Osteocyte (in vitro differentiated cells): ENCODE measurements around the gene FCN3. TPM values are rescaled to one million over a fixed set of nuclear protein-coding genes. Genes with fewer than 3 reads are reported as not detected.

Experiments
- DNase-seq: peaks from one replicate; pipeline ENCODE4 v3.0.0; 2021; ENCODE audit warnings: mixed read lengths; ENCODE audit not compliant: unreplicated experiment; ENCODE audit errors: extremely low spot score
- H3K27ac Mint-ChIP-seq: one replicate; pipeline ENCODE4 v1.8.0; 2021; ENCODE audit warnings: mild to moderate bottlenecking, mixed read lengths; ENCODE audit not compliant: unreplicated experiment
- H3K27me3 Mint-ChIP-seq: one replicate; pipeline ENCODE4 v1.8.0; 2021; ENCODE audit warnings: mixed read lengths; ENCODE audit not compliant: unreplicated experiment
- H3K36me3 Mint-ChIP-seq: one replicate; pipeline ENCODE4 v1.8.0; 2021; ENCODE audit warnings: mixed read lengths; ENCODE audit not compliant: unreplicated experiment
- H3K4me1 Mint-ChIP-seq: one replicate; pipeline ENCODE4 v1.8.0; 2021; ENCODE audit warnings: mixed read lengths; ENCODE audit not compliant: unreplicated experiment
- H3K4me3 Mint-ChIP-seq: one replicate; pipeline ENCODE4 v1.8.0; 2021; ENCODE audit warnings: mild to moderate bottlenecking, moderate library complexity, mixed read lengths; ENCODE audit not compliant: unreplicated experiment
- H3K9me3 Mint-ChIP-seq: one replicate; pipeline ENCODE4 v1.8.0; 2021; ENCODE audit warnings: mixed read lengths; ENCODE audit not compliant: unreplicated experiment
- total RNA-seq: library from RNA; stranded (reverse); gene quantifications from 2 replicates; pipeline ENCODE4 v1.2.1, GENCODE V29; 2021
- TF ChIP-seq, protein P1 (sequence below): fragments of 200-600 bp; sonication (generic); IDR thresholded peaks from 2 replicates; pipeline ENCODE4 v1.5.0; 2021; ENCODE audit warnings: antibody characterized with exemption, mild to moderate bottlenecking, moderate library complexity

FCN3 gene
- total RNA-seq, 1 donor from 2014 or later, result not detected

DNA sequence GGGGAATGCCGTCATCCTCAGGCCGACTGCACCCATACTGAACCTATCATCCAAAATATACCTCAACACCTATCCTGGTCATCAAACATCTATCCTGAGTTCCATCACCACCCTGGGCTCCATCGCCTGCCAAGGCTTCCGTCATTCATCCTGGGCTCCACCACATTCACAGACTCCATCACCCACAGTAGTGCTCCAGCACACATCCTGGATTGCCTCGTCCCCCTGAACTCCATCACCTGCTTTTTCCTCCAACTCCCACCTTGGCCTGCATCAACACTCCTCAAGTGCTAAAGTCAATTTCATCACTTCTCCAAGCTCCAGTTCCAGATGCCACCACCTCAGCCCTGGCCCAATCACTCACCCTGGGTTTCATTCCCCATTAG lies 15.7 kb downstream of the FCN3 start:
- peaks cover 40% of the 10 kb centered on the region for H3K36me3 Mint-ChIP-seq
- no peaks in the 10 kb centered on the region for H3K9me3 Mint-ChIP-seq
- no peak overlapping the region for H3K27ac Mint-ChIP-seq
- H3K27me3 Mint-ChIP-seq, result no peaks in the 10 kb centered on the region
- TF ChIP-seq, protein P1, sequence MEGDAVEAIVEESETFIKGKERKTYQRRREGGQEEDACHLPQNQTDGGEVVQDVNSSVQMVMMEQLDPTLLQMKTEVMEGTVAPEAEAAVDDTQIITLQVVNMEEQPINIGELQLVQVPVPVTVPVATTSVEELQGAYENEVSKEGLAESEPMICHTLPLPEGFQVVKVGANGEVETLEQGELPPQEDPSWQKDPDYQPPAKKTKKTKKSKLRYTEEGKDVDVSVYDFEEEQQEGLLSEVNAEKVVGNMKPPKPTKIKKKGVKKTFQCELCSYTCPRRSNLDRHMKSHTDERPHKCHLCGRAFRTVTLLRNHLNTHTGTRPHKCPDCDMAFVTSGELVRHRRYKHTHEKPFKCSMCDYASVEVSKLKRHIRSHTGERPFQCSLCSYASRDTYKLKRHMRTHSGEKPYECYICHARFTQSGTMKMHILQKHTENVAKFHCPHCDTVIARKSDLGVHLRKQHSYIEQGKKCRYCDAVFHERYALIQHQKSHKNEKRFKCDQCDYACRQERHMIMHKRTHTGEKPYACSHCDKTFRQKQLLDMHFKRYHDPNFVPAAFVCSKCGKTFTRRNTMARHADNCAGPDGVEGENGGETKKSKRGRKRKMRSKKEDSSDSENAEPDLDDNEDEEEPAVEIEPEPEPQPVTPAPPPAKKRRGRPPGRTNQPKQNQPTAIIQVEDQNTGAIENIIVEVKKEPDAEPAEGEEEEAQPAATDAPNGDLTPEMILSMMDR, result no peak
- no peak overlapping the region for H3K4me3 Mint-ChIP-seq
- DNase-seq, result no peak
- H3K4me1 Mint-ChIP-seq, result peaks cover 7% of the 10 kb centered on the region

DNA sequence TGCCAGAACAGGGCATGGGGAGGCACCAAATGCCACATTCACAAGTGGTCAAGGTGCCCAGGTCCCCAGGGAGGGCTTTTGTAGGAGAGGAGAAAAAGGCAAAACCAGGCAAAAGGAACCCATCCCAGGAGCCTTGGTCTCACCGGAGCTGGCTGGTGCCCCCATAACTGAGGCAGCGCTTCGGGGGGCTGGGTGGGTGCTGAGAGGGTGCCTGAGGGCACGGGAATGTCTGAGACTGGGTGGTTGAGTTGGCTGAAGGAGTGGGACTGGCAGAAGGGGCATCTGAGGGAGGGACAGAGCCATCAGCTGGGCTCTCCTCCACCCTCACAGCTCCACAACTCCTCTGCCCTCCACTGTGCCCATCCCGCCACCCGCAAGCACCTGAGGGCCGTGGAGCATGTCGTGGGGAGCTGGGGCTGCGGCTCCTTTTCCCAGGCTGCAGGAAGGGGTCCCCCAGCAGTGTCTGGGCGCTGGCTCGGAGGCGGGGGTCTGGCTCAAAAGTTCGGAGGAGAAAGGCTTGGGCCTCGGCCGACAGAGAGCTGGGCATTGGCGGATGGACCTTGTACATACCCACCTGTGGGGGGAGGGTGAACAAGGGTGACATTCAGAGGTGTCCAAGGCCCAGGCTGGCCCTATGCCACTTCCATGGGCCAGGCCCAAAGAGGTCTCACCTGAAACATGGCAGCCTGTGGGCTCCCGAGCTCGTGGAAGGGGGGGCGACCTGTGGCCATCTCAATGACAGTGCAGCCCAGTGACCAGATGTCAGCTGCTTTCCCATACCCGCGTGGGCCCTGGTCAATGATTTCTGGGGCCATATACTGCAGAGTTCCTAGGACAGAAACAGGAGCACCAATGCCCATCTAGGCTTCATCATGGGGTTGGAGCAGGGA lies 16.3 kb downstream of the FCN3 start:
- Mint-ChIP-seq H3K4me3 (no peak overlapping the region), H3K4me1 (peaks cover 2% of the 10 kb centered on the region), H3K36me3 (peaks cover 35% of the 10 kb centered on the region), H3K27me3 (no peaks in the 10 kb centered on the region), H3K9me3 (no peaks in the 10 kb centered on the region), H3K27ac (no peak overlapping the region)
- DNase-seq, result no peak
- TF ChIP-seq, protein P1, result no peak

DNA sequence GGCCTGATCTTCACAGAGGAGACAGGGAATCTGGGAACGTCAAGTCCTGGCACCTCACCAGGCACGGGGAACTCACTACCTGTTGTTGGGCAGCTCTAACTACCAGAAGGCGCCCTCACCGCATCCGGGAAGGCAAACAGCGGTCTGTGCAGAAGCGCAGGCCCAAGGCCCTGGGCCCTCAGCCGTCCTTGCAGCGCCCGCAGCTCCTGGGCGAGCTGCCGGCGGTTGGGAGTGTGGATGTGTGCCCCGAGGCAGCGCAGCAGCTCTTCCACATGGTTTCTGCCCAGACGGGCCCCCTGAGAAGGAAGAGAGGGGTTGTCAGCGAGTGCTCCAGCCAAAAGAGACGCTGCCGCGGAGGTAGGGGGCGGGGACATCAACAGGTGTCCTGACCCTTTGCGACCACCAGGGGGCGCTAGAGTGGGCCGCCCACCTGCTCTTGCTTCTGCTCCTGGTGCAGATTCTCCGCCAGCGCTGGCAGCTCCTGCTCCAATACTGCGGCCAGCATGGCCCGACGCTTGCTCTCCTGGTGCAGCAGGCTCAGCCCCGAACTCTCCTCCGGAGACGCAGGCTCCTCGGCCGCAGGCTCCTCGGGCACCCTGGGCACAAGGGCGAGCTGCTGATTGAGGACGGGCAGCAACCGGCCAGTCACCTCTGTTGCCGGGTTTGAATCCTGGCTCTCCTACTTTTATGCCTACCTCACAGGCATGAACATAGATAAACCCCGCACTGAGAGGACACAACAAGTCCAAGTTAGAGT lies 17.2 kb downstream of the FCN3 start:
- Mint-ChIP-seq H3K9me3 (no peaks in the 10 kb centered on the region), H3K36me3 (peaks cover 28% of the 10 kb centered on the region), H3K4me1 (peaks cover 2% of the 10 kb centered on the region), H3K27ac (no peak overlapping the region), H3K27me3 (no peaks in the 10 kb centered on the region), H3K4me3 (no peak overlapping the region)
- TF ChIP-seq, protein P1, result peak; percentile 94
- DNase-seq, result peak; percentile 91

DNA sequence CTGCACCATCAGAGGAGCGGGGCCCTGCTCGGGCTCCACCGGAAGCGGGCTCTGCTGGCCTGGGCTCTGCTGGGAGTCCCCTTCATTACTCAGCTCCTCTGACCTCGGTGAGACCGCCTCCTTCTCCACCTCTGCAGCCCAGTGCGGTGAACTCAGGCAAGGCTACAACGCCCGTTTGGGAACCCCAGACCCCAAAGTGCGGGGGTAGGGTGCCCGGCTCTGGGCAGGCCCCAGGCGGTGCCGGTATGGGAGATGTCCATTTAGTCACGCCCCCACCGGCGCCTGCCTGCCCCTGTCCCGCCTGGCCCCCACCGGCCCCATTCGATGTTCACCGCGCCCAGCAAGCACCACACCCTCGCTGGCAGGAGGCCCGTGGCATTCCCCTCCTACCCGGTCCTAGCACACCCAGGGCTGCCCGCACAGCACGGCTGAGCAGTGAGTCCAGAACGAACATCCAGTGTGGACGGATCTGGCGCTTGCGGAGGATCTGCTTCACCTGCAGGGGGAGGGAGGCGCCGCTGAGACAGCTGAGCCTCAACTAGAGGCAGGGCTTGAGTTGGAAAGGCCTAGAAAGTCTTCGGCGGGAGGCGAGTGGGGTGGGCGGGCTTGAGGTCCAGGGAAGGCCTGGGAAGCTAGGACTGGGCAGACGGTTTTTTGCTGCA lies 17.9 kb downstream of the FCN3 start:
- Mint-ChIP-seq H3K4me3 (no peak overlapping the region), H3K27me3 (no peaks in the 10 kb centered on the region), H3K9me3 (no peaks in the 10 kb centered on the region), H3K4me1 (peaks cover 2% of the 10 kb centered on the region), H3K36me3 (peaks cover 21% of the 10 kb centered on the region), H3K27ac (no peak overlapping the region)
- no peak for DNase-seq
- TF ChIP-seq, protein P1, result no peak

DNA sequence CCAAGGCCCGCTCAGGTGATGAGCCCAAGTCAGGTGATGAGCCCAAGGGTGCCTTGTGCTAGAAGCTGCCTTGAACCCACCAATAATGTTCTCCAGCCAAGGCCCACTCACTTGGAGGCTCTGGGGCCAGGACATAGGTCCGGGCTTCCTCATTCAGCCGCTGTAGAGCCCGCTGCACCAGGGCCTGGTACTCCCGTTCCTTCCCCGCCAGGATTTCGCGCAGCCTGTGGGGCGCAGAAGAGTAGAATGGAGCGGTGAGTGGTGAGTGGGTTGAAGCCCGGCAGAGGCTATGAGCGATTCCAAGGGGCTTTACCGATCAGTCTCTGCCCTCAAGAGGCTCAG lies 18.4 kb downstream of the FCN3 start:
- Mint-ChIP-seq H3K27ac (no peak overlapping the region), H3K4me1 (peaks cover 5% of the 10 kb centered on the region), H3K9me3 (no peaks in the 10 kb centered on the region), H3K27me3 (no peaks in the 10 kb centered on the region), H3K36me3 (peaks cover 20% of the 10 kb centered on the region), H3K4me3 (no peak overlapping the region)
- TF ChIP-seq, protein P1, result no peak
- DNase-seq, result no peak
